ENCODE data around the gene CIRBP. TPM values are rescaled to one million over a fixed set of nuclear protein-coding genes. Genes with fewer than 3 reads are reported as not detected.

CIRBP gene
- total and polyA plus RNA-seq, 9 of the 15 experiments (the other 6 are each of a cell fraction or from before 2014, with no cell fraction given) = 20.5 to 327 (median 176) TPM

DNA sequence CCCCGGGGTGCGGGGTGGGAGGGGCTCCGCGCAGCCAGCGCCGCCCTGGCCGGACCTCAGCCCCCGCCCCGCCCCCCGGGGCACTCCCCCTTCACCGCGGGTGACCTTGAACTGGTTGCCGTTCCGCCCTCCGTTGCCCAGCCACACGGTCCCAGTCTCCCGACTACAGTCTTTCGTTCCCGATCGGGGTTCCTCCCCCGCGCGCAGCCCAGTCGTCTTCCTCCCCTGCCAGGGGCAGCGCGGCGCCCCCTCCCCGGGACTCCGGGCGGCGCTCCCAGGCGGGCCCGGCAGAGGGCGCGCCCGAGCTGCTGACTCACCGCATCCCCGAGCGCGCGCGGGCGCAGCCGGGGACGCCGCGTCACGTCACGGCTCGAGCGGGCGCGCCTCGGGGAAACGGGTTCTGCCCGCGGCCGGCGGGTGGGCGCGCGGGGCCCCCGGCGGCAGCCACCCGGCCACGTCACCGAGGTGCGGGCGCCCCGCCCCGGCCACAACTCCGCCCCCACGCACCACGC is 20.3 kb upstream of the CIRBP start (continued):
- TF ChIP-seq, protein P1, sequence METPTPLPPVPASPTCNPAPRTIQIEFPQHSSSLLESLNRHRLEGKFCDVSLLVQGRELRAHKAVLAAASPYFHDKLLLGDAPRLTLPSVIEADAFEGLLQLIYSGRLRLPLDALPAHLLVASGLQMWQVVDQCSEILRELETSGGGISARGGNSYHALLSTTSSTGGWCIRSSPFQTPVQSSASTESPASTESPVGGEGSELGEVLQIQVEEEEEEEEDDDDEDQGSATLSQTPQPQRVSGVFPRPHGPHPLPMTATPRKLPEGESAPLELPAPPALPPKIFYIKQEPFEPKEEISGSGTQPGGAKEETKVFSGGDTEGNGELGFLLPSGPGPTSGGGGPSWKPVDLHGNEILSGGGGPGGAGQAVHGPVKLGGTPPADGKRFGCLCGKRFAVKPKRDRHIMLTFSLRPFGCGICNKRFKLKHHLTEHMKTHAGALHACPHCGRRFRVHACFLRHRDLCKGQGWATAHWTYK (CRISPR knock-in tag; IDR thresholded peaks at IDR 0.05) = 0 out of 2 replicates have a peak, but pooled peaks have one; percentile 43
- TF ChIP-seq, protein P2, sequence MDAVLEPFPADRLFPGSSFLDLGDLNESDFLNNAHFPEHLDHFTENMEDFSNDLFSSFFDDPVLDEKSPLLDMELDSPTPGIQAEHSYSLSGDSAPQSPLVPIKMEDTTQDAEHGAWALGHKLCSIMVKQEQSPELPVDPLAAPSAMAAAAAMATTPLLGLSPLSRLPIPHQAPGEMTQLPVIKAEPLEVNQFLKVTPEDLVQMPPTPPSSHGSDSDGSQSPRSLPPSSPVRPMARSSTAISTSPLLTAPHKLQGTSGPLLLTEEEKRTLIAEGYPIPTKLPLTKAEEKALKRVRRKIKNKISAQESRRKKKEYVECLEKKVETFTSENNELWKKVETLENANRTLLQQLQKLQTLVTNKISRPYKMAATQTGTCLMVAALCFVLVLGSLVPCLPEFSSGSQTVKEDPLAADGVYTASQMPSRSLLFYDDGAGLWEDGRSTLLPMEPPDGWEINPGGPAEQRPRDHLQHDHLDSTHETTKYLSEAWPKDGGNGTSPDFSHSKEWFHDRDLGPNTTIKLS (IDR thresholded peaks at IDR 0.05; ENCODE audit: borderline replicate concordance, low read depth) = peak; percentile 82; the same call in 1 of the 2 replicates
- TF ChIP-seq NFE2 (IDR thresholded peaks at IDR 0.05; ENCODE audit: low read depth) (peak; percentile 84), TAF1 (IDR thresholded peaks at IDR 0.05; ENCODE audit: control insufficient read depth, extremely low read depth, insufficient read depth, low read length, severe bottlenecking) (peak; percentile 9), JUND (IDR thresholded peaks at IDR 0.05; ENCODE audit: borderline replicate concordance, low read depth, low read length) (peak; percentile 79), JUND (tag; IDR thresholded peaks at IDR 0.05; ENCODE audit: borderline replicate concordance, low read depth, low read length) (peak; percentile 63; the same call in 1 of the 3 replicates), GTF2F1 (IDR thresholded peaks at IDR 0.05; ENCODE audit: low read depth, low read length) (0 out of 2 replicates have a peak, but pooled peaks have one; percentile 12), NRF1 (conservative IDR thresholded peaks at IDR 0.05 in 1 of 2, IDR thresholded peaks at IDR 0.05 in 1 of 2) (peak; percentile 50 to 65; a peak in 2 of 4 replicates), ZNF274 (IDR thresholded peaks at IDR 0.05; ENCODE audit: borderline replicate concordance, low read depth, low read length) (no peak), RB1 (IDR thresholded peaks at IDR 0.05; ENCODE audit: low read depth) (peak; percentile 90)
- TF ChIP-seq, protein P3, sequence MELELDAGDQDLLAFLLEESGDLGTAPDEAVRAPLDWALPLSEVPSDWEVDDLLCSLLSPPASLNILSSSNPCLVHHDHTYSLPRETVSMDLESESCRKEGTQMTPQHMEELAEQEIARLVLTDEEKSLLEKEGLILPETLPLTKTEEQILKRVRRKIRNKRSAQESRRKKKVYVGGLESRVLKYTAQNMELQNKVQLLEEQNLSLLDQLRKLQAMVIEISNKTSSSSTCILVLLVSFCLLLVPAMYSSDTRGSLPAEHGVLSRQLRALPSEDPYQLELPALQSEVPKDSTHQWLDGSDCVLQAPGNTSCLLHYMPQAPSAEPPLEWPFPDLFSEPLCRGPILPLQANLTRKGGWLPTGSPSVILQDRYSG (tag; conservative IDR thresholded peaks at IDR 0.05; ENCODE audit: low read depth) = no peak
- TF ChIP-seq, protein P4, sequence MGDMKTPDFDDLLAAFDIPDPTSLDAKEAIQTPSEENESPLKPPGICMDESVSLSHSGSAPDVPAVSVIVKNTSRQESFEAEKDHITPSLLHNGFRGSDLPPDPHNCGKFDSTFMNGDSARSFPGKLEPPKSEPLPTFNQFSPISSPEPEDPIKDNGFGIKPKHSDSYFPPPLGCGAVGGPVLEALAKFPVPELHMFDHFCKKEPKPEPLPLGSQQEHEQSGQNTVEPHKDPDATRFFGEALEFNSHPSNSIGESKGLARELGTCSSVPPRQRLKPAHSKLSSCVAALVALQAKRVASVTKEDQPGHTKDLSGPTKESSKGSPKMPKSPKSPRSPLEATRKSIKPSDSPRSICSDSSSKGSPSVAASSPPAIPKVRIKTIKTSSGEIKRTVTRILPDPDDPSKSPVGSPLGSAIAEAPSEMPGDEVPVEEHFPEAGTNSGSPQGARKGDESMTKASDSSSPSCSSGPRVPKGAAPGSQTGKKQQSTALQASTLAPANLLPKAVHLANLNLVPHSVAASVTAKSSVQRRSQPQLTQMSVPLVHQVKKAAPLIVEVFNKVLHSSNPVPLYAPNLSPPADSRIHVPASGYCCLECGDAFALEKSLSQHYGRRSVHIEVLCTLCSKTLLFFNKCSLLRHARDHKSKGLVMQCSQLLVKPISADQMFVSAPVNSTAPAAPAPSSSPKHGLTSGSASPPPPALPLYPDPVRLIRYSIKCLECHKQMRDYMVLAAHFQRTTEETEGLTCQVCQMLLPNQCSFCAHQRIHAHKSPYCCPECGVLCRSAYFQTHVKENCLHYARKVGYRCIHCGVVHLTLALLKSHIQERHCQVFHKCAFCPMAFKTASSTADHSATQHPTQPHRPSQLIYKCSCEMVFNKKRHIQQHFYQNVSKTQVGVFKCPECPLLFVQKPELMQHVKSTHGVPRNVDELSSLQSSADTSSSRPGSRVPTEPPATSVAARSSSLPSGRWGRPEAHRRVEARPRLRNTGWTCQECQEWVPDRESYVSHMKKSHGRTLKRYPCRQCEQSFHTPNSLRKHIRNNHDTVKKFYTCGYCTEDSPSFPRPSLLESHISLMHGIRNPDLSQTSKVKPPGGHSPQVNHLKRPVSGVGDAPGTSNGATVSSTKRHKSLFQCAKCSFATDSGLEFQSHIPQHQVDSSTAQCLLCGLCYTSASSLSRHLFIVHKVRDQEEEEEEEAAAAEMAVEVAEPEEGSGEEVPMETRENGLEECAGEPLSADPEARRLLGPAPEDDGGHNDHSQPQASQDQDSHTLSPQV (IDR thresholded peaks at IDR 0.05) = peak; percentile 59; the same call in 1 of the 2 replicates
- TF ChIP-seq, protein P5, sequence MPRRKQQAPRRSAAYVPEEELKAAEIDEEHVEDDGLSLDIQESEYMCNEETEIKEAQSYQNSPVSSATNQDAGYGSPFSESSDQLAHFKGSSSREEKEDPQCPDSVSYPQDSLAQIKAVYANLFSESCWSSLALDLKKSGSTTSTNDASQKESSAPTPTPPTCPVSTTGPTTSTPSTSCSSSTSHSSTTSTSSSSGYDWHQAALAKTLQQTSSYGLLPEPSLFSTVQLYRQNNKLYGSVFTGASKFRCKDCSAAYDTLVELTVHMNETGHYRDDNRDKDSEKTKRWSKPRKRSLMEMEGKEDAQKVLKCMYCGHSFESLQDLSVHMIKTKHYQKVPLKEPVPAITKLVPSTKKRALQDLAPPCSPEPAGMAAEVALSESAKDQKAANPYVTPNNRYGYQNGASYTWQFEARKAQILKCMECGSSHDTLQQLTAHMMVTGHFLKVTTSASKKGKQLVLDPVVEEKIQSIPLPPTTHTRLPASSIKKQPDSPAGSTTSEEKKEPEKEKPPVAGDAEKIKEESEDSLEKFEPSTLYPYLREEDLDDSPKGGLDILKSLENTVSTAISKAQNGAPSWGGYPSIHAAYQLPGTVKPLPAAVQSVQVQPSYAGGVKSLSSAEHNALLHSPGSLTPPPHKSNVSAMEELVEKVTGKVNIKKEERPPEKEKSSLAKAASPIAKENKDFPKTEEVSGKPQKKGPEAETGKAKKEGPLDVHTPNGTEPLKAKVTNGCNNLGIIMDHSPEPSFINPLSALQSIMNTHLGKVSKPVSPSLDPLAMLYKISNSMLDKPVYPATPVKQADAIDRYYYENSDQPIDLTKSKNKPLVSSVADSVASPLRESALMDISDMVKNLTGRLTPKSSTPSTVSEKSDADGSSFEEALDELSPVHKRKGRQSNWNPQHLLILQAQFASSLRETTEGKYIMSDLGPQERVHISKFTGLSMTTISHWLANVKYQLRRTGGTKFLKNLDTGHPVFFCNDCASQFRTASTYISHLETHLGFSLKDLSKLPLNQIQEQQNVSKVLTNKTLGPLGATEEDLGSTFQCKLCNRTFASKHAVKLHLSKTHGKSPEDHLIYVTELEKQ (CRISPR knock-in tag; IDR thresholded peaks at IDR 0.05) = no peak

Measured in K562 (cell line).